Embryonic facial prominence (tissue), 1 donor: Measurements from ENCODE around the gene NOC2L.
"Not testable (repeated sequence)": the region's sequence is repeated elsewhere in the genome, so short reads cannot be mapped to it uniquely, and the experiment has no call there.

Experiments
- DNase-seq: peaks from one replicate; pipeline ENCODE4 v3.0.0-alpha.2; 2016; ENCODE audit errors: extremely low spot score

NOC2L gene

GRCh38 chr1:904310-904950 is 54.6 kb downstream of the NOC2L start:
- peak; percentile 62 for DNase-seq

- no peak for DNase-seq
These were observed 55.3 kb downstream of the NOC2L start for GRCh38 chr1:903721-904271.

- DNase-seq = no peak
These were observed 55.8 kb downstream of the NOC2L start for GRCh38 chr1:903305-903704.

GRCh38 chr1:902802-903201 is 56.3 kb downstream of the NOC2L start:
- DNase-seq = no peak

GRCh38 chr1:901108-901859 is 57.8 kb downstream of the NOC2L start:
- no peak for DNase-seq

GRCh38 chr1:899636-900317 is 59.3 kb downstream of the NOC2L start:
- DNase-seq = no peak

- not testable (repeated sequence) for DNase-seq
These were observed 61.1 kb downstream of the NOC2L start for GRCh38 chr1:897951-898350.

GRCh38 chr1:897226-897625 is 61.8 kb downstream of the NOC2L start:
- DNase-seq = no peak
